Hypothalamus (tissue), 51 donors: ENCODE measurements around the gene ZDHHC7.
A peak's percentile ranks its signal among the peaks of the same experiment; 100 is the strongest.

ENCODE experiments used
- DNase-seq, 51 donors: peaks; one replicate each; lab custom pipeline; 2025; lab: John Stamatoyannopoulos, UW

ZDHHC7 gene

GRCh38 chr16:85002099-85002541 lies 9.2 kb downstream of the ZDHHC7 start:
- DNase-seq: no peak

GRCh38 chr16:84999857-85000480 lies 11.4 kb downstream of the ZDHHC7 start:
- DNase-seq: no peak

- no peak for DNase-seq
These were observed 12.1 kb downstream of the ZDHHC7 start for GRCh38 chr16:84999200-84999599.

- no peak for DNase-seq
These were observed 15.0 kb downstream of the ZDHHC7 start for GRCh38 chr16:84996365-84996764.

- DNase-seq: no peak
These were observed 15.7 kb downstream of the ZDHHC7 start for GRCh38 chr16:84995663-84996062.

- no peak for DNase-seq
These were observed 17.4 kb downstream of the ZDHHC7 start for GRCh38 chr16:84993926-84994325.

- no peak for DNase-seq
These were observed 18.6 kb downstream of the ZDHHC7 start for GRCh38 chr16:84992717-84993075.

GRCh38 chr16:84990782-84991181 lies 20.6 kb downstream of the ZDHHC7 start:
- no peak for DNase-seq

- no peak for DNase-seq
These were observed 21.4 kb downstream of the ZDHHC7 start for GRCh38 chr16:84989749-84990620.

GRCh38 chr16:84988328-84989080 lies 22.8 kb downstream of the ZDHHC7 start:
- DNase-seq: peak in 1 of 51 donors; percentile 20

- DNase-seq: no peak
These were observed 24.5 kb downstream of the ZDHHC7 start for GRCh38 chr16:84986879-84987278.

GRCh38 chr16:84986102-84986501 lies 25.2 kb downstream of the ZDHHC7 start:
- peak in 2 of 51 donors; percentile 14 to 34 for DNase-seq

- no peak for DNase-seq
These were observed 26.0 kb downstream of the ZDHHC7 start for GRCh38 chr16:84985079-84986065.

GRCh38 chr16:84982434-84982833 lies 28.9 kb downstream of the ZDHHC7 start:
- DNase-seq: peak in 1 of 51 donors; percentile 7

GRCh38 chr16:84979516-84979915 lies 31.8 kb downstream of the ZDHHC7 start:
- no peak for DNase-seq

- DNase-seq: peak in 26 of 51 donors; percentile 9 to 68 (median 32)
These were observed 34.5 kb downstream of the ZDHHC7 start for GRCh38 chr16:84976644-84977400.

GRCh38 chr16:84975522-84975921 lies 35.8 kb downstream of the ZDHHC7 start:
- DNase-seq: no peak

- DNase-seq: no peak
These were observed 36.3 kb downstream of the ZDHHC7 start for GRCh38 chr16:84975066-84975465.
